IPS-15b (cell line): Measurements from ENCODE around the gene IL17D.
A peak's percentile ranks its signal among the peaks of the same experiment; 100 is the strongest.
"Not testable (repeated sequence)": the region's sequence is repeated elsewhere in the genome, so short reads cannot be mapped to it uniquely, and the experiment has no call there.

Experiments used
- H3K27me3 ChIP-seq: one replicate; pipeline ENCODE4 v1.6.1; 2013; ENCODE audit warnings: low read length; ENCODE audit not compliant: control insufficient read depth, insufficient read depth
- H3K36me3 ChIP-seq: one replicate; pipeline ENCODE4 v1.6.1; 2013; ENCODE audit warnings: low read length; ENCODE audit not compliant: control insufficient read depth, insufficient read depth
- H3K4me1 ChIP-seq: one replicate; pipeline ENCODE4 v1.6.1; 2013; ENCODE audit warnings: mild to moderate bottlenecking, low read length; ENCODE audit not compliant: control insufficient read depth, insufficient read depth
- H3K4me3 ChIP-seq: one replicate; pipeline ENCODE4 v1.5.1; 2013; ENCODE audit warnings: low read depth, low read length
- H3K9ac ChIP-seq: one replicate; pipeline ENCODE4 v1.6.1; 2013; ENCODE audit warnings: low read depth, mild to moderate bottlenecking, low read length
- H3K9me3 ChIP-seq: one replicate; pipeline ENCODE4 v1.6.1; 2013; ENCODE audit warnings: mild to moderate bottlenecking, low read length; ENCODE audit not compliant: control insufficient read depth, insufficient read depth

Gene IL17D

DNA sequence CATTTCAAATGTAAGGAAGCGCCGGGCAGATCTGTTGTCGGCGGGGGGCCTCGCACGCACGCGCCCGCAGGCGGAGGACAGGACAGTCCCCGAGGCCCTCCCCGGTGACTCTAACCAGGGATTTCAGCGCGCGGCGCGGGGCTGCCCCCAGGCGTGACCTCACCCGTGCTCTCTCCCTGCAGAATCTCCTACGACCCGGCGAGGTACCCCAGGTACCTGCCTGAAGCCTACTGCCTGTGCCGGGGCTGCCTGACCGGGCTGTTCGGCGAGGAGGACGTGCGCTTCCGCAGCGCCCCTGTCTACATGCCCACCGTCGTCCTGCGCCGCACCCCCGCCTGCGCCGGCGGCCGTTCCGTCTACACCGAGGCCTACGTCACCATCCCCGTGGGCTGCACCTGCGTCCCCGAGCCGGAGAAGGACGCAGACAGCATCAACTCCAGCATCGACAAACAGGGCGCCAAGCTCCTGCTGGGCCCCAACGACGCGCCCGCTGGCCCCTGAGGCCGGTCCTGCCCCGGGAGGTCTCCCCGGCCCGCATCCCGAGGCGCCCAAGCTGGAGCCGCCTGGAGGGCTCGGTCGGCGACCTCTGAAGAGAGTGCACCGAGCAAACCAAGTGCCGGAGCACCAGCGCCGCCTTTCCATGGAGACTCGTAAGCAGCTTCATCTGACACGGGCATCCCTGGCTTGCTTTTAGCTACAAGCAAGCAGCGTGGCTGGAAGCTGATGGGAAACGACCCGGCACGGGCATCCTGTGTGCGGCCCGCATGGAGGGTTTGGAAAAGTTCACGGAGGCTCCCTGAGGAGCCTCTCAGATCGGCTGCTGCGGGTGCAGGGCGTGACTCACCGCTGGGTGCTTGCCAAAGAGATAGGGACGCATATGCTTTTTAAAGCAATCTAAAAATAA, 18.2 kb downstream of the IL17D start:
- Histone ChIP-seq H3K36me3 (no peaks in the 10 kb centered on the region), H3K4me3 (peak overlapping the region; percentile 62), H3K9me3 (no peaks in the 10 kb centered on the region), H3K4me1 (no peaks in the 10 kb centered on the region), H3K9ac (peak overlapping the region; percentile 60), H3K27me3 (peaks cover 31% of the 10 kb centered on the region)

DNA sequence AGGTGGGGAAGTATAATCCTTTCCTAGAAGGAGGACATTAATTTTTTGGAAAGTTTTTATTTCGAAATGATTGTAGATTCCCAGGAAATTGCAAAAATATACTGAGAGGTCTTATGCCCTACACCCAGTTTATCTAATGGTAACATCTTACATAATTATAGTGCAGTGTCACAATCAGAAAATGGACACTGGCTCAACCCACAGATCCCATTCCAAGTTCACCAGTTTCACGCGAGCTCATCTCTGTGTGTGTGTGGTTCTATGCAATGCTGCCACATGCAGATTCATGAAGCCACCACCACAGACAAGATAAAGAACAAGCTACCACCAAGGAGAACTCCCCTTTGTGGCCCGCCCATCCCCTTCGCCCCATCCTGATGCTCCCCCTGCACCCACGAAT, 24.4 kb downstream of the IL17D start:
- no peaks in the 10 kb centered on the region for H3K36me3 ChIP-seq
- no peaks in the 10 kb centered on the region for H3K4me1 ChIP-seq
- no peaks in the 10 kb centered on the region for H3K9me3 ChIP-seq
- no peak overlapping the region for H3K4me3 ChIP-seq
- H3K9ac ChIP-seq = no peak overlapping the region
- peaks cover 5% of the 10 kb centered on the region for H3K27me3 ChIP-seq

DNA sequence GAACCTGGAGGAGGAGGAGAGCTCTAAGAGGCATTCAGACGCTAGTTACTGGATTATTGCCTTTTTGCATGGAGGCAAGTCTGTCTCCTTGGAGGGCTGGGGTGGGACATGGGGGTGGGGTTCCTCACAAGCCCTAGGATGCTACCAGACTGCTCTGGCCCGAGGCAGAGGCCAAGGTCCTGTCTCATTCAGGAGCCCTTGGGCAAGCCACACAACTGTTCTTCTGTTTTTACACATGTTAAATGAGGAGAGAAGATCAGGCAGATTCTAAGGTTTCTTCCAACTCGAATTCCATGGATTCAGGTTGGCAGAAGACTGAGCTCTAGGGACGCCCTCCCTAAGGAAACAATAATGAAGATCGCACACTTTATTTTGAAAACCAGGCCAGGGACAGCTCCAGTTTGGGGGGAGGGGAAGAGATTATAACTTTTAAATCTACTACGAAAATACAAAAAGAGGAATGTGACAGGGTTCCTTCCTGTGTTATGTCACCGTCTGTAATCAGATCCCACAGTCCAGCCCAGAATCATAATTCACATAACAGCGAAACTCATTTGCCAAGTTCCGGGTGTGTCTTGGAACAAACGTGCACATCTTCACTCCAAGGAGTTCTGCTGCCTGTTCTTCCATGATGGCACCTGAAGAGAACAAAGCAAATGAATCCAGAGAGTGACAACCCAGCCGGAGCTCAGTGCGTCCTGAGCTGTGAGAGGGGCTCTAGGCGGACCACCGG, 25.2 kb downstream of the IL17D start:
- H3K4me1 ChIP-seq = no peaks in the 10 kb centered on the region
- H3K36me3 ChIP-seq = no peaks in the 10 kb centered on the region
- no peaks in the 10 kb centered on the region for H3K27me3 ChIP-seq
- no peaks in the 10 kb centered on the region for H3K9me3 ChIP-seq
- no peak overlapping the region for H3K9ac ChIP-seq
- no peak overlapping the region for H3K4me3 ChIP-seq

DNA sequence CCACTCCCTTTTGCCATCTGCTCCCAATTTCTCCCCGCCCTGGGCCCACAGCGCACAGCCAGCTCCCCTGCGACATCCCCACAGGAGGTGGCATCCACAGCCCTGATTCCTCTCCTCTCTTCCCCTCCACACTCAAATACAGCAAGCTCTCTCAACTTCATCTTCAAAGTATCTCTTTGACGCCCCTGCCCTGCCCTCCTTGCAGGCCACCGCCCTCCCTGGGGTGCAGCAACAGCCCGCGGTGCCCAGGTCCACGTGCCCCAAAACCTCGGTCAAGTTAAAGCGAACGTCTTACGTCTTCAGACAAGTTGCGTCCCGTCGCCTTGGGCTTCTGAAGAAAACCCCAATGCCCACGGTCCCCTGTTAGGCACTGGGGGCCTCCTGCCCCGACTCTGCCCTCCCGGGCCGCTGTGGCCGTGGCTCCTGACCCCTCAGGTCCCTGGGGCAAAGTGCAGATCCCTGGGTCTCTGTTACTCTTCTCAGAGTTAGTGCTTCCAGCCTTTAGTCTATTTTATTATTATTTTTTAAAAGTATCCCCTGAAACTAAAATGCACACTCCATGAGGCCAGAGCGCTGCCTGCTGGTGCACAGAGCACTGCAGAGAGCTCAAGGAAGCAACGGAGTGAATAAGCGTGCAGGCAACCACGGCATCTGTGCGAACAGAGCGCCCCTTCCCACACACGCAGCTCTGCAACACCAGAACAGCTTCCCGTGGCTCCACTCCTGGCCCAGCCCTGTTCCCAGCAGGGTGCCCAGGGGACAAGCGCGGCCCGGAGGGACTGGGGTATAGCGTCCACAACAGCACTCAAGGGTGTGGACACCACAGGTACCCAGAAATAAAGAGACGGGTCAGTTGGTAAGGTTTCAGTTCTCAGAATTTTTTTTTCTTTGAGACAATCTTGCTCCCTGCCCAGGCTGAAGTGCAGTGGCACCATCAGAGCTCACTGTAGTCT, 26.4 kb downstream of the IL17D start:
- Histone ChIP-seq H3K9ac (no peak overlapping the region), H3K9me3 (no peaks in the 10 kb centered on the region), H3K4me3 (no peak overlapping the region), H3K27me3 (no peaks in the 10 kb centered on the region), H3K4me1 (no peaks in the 10 kb centered on the region), H3K36me3 (no peaks in the 10 kb centered on the region)

DNA sequence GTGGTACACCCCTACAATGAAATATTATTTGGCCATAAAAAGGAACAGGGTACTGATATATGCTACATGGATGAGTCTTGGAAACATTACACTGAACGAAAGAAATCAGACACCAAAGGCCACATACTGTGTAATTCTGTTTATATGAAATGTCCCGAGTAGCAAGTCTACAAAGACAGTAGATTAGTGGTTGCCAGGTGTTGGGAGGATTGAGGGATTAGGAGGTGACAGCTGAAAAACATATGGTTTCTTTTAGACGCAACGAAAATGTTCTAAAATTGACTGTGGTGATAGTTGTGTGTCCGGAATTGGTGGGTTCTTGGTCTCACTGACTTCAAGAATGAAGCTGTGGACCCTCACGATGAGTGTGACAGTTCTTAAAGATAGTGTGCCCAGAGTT, 35.1 kb downstream of the IL17D start:
- Histone ChIP-seq H3K4me1 (no peaks in the 10 kb centered on the region), H3K9ac (no peak overlapping the region), H3K9me3 (no peaks in the 10 kb centered on the region), H3K4me3 (no peak overlapping the region), H3K27me3 (no peaks in the 10 kb centered on the region), H3K36me3 (no peaks in the 10 kb centered on the region)

DNA sequence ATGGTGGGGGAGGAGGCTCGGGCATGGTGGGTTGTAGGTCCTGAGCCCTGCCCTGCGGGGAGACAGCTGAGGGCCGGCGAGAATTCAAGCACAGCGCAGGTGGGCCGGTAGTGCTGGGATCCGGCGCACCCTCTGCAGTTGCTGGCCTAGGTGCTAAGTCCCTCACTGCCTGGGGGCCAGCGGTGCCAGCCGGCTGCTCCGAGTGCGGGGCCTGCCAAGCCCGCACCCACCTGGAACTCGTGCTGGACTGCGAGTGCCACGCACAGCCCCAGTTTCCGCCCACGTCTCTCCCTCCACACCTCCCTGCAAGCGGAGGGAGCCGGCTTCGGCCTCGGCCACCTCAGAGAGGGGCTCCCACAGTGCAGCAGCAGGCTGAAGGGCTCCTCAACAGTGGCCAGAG, 36.5 kb downstream of the IL17D start:
- Histone ChIP-seq H3K9ac (no peak overlapping the region), H3K36me3 (no peaks in the 10 kb centered on the region), H3K9me3 (no peaks in the 10 kb centered on the region), H3K4me1 (no peaks in the 10 kb centered on the region), H3K4me3 (no peak overlapping the region), H3K27me3 (no peaks in the 10 kb centered on the region)

DNA sequence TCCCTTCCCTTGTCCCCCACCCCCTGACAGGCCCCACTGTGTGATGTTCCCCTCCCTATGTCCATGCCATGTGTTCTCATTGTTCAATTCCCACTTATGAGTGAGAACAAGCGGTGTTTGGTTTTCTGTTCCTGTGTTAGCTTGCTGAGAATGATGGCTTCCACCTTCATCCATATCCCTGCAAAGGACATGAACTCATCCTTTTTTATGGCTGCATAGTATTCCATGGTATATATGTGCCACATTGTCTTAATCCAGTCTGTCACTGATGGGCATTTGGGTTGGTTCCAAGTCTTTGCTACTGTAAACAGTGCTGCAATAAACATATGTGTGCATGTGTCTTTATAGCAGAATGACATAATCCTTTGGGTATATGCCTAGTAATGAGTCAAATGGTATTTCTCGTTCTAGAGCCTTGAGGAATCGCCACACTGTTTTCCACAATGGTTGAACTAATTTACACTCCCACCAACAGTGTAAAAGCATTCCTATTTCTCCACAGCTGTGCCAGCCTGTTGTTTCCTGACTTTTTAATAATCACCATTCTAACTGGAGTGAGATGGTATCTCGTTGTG, 40.4 kb downstream of the IL17D start:
- not testable (repeated sequence) for H3K36me3 ChIP-seq, H3K9me3 ChIP-seq, H3K9ac ChIP-seq, H3K4me1 ChIP-seq, H3K27me3 ChIP-seq, H3K4me3 ChIP-seq

DNA sequence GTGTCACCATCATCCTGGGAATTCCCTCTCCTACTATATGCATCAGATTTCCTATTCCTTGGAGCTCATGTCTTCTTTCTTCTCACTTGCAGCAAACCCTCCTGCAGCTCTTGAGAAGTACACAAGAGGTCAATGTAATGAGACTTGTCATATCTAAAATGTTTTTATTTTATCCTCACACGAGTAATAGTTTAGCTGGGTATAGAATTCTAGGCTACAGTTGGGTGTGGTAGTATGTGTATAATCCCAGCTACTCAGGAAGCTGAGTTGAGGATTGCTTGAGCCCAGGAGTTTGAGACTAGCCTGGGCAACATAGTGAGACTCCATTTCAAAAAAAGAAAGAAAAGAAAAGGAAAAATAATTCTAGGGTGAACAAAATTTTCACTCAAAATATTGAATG, 45.9 kb downstream of the IL17D start:
- Histone ChIP-seq H3K9me3 (peaks cover 4% of the 10 kb centered on the region), H3K9ac (no peak overlapping the region), H3K36me3 (no peaks in the 10 kb centered on the region), H3K27me3 (no peaks in the 10 kb centered on the region), H3K4me1 (no peaks in the 10 kb centered on the region), H3K4me3 (no peak overlapping the region)

DNA sequence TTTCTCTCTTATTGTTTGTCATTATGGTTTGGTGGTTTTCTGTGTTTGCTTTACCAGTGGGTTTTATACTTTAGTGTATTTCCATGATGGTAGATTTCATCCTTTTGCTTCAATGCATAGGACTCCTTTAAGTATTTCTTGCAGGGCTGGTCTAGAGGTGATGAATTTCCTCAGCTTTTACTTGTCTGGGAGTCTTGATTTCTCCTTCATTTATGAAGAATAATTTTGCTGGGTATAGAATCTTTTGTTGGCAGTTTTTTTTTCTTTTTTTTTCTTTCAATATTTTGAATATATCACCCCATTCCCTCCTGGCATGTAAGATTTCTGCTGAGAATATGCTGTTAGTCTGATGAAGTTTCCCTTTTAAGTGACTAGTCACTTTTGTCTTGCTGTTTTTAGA, 50.5 kb downstream of the IL17D start:
- Histone ChIP-seq H3K9me3 (peaks cover 4% of the 10 kb centered on the region), H3K9ac (no peak overlapping the region), H3K4me3 (no peak overlapping the region), H3K4me1 (no peaks in the 10 kb centered on the region), H3K27me3 (no peaks in the 10 kb centered on the region), H3K36me3 (no peaks in the 10 kb centered on the region)

DNA sequence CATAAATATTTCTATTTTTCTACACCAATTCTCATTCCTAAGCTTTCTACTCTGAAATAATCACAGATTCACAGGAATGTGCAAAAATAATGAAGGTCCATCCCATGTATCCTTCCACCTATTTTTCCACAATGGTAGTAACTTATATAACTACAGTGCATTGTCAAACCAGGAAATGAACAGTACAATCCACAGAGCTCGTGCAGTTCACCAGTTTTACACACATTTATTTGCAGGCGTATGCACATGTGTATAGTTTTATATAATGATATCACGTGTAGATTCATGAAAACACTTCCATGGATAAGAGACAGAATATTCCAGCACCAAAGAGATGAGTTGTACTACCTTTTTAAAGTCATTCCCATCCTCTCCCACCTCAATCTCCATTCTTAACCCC, 57.4 kb downstream of the IL17D start:
- H3K4me1 ChIP-seq = no peaks in the 10 kb centered on the region
- H3K9me3 ChIP-seq = no peaks in the 10 kb centered on the region
- no peaks in the 10 kb centered on the region for H3K36me3 ChIP-seq
- no peaks in the 10 kb centered on the region for H3K27me3 ChIP-seq
- H3K4me3 ChIP-seq = no peak overlapping the region
- H3K9ac ChIP-seq = no peak overlapping the region

DNA sequence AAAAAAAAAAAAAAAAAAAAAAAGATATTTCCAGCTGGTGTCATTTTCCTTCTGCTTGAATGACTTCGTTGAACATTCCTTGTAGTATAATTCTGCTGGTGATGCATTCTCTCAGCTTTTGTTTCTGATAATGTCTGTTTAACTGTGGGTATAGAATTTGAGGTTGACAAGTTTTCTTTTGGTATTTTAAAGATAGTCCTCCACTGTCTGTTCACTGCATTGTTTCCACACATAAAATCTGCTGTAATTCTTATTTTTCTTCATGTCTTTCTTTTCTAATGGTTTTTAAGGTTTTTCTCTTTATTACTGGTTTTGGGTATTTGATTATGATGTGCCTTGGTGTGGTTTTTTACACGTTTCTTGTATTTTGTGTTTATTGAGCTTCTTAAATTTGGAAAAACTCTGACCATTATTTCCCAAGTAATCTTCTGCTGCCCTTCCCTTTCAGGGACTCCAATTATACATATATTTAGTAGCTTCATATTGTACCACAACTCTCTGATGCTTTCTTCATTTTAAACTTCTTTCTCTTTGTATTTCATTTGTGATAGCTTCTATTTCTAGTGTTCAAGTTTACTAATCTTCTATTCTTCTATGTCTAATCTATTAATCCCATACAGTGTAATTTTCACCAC, 63.9 kb downstream of the IL17D start:
- Histone ChIP-seq H3K4me3 (no peak overlapping the region), H3K27me3 (no peaks in the 10 kb centered on the region), H3K4me1 (no peaks in the 10 kb centered on the region), H3K9ac (no peak overlapping the region), H3K9me3 (no peaks in the 10 kb centered on the region), H3K36me3 (no peaks in the 10 kb centered on the region)
